Neutrophil (primary cell): ENCODE data around the gene KMT2B.
A peak's percentile ranks its signal among the peaks of the same experiment; 100 is the strongest.

Source experiments
- H3K27ac ChIP-seq: fragments of 200-600 bp; sonication (generic); 2 replicates; pipeline ENCODE4 v1.5.1; 2016; ENCODE audit warnings: mild to moderate bottlenecking, moderate library complexity
- H3K27me3 ChIP-seq: fragments of 200-600 bp; sonication (generic); 2 replicates; pipeline ENCODE4 v1.6.0; 2016; ENCODE audit warnings: mild to moderate bottlenecking
- H3K36me3 ChIP-seq: fragments of 200-600 bp; sonication (generic); 2 replicates; pipeline ENCODE4 v1.5.1; 2017
- H3K4me1 ChIP-seq, 2 experiments: fragments of 200-600 bp in 1 of 2; sonication (generic) in 1 of 2; 1 replicate in 1 of 2; 2 replicates in 1 of 2; pipeline versions ENCODE4 v1.5.1 to v1.6.1; 2013 to 2016; ENCODE audit warnings: low read depth in 1 of 2, low read length in 1 of 2, mild to moderate bottlenecking in 1 of 2, moderate library complexity in 1 of 2; ENCODE audit not compliant: control insufficient read depth in 1 of 2, insufficient read depth in 1 of 2
- H3K4me3 ChIP-seq, 2 experiments: fragments of 200-600 bp in 1 of 2; sonication (generic) in 1 of 2; 1 replicate in 1 of 2; 2 replicates in 1 of 2; pipeline ENCODE4 v1.5.1; 2013 to 2016; ENCODE audit warnings: low read depth in 1 of 2, low read length in 1 of 2, mild to moderate bottlenecking in 1 of 2, moderate library complexity in 1 of 2
- H3K9me3 ChIP-seq: fragments of 200-600 bp; sonication (generic); 2 replicates; pipeline ENCODE4 v1.5.1; 2016
- CTCF ChIP-seq: fragments of 200-600 bp; sonication (generic); IDR thresholded peaks from 2 replicates; pipeline ENCODE4 v1.5.1; 2016; ENCODE audit warnings: antibody characterized with exemption

The KMT2B gene

GRCh38 chr19:35775046-35775297, 57.2 kb downstream of the KMT2B start:
- H3K9me3 ChIP-seq, result no peaks in the 10 kb centered on the region
- H3K4me3 ChIP-seq, result peak overlapping the region; percentile 74 to 93
- H3K4me1 ChIP-seq, result peaks cover 15 to 19% of the 10 kb centered on the region in 2 experiments
- TF ChIP-seq CTCF, result no peak
- H3K36me3 ChIP-seq, result peaks cover 25% of the 10 kb centered on the region
- H3K27ac ChIP-seq, result peak overlapping the region; percentile 61
- no peaks in the 10 kb centered on the region for H3K27me3 ChIP-seq

- H3K27me3 ChIP-seq, result no peaks in the 10 kb centered on the region
- peak within 1 kb of the TSS; percentile 74 to 93 for H3K4me3 ChIP-seq
- TF ChIP-seq CTCF, result peak; percentile 49
- peak within 1 kb of the TSS; percentile 61 for H3K27ac ChIP-seq
- H3K36me3 ChIP-seq, result peaks cover 30% of the 10 kb centered on the region
- H3K4me1 ChIP-seq, result peaks cover 15 to 19% of the 10 kb centered on the region in 2 experiments
- H3K9me3 ChIP-seq, result no peaks in the 10 kb centered on the region
Measured at GRCh38 chr19:35775298-35776101, 57.7 kb downstream of the KMT2B start, which contains the start of gene ARHGAP33. ARHGAP33 (plus strand) TSS chr19:35775564; CDS start chr19:35775659, 95 bp downstream.

- no peak overlapping the region for H3K27ac ChIP-seq
- no peaks in the 10 kb centered on the region for H3K27me3 ChIP-seq
- peaks cover 15 to 19% of the 10 kb centered on the region in 2 experiments for H3K4me1 ChIP-seq
- peak overlapping the region; percentile 74 to 93 for H3K4me3 ChIP-seq
- H3K9me3 ChIP-seq, result no peaks in the 10 kb centered on the region
- peaks cover 37% of the 10 kb centered on the region for H3K36me3 ChIP-seq
- TF ChIP-seq CTCF, result no peak
Measured at GRCh38 chr19:35776102-35776788, 58.4 kb downstream of the KMT2B start.

- Histone ChIP-seq H3K9me3 (no peaks in the 10 kb centered on the region), H3K4me3 (no peak overlapping the region), H3K27me3 (no peaks in the 10 kb centered on the region), H3K4me1 (peaks cover 15 to 19% of the 10 kb centered on the region in 2 experiments), H3K27ac (no peak overlapping the region), H3K36me3 (peaks cover 48% of the 10 kb centered on the region)
- TF ChIP-seq CTCF, result no peak
Measured at GRCh38 chr19:35777086-35777841, 59.5 kb downstream of the KMT2B start.

GRCh38 chr19:35777961-35778360, 60.2 kb downstream of the KMT2B start:
- no peak for TF ChIP-seq CTCF
- Histone ChIP-seq H3K4me3 (no peak overlapping the region), H3K9me3 (no peaks in the 10 kb centered on the region), H3K27me3 (no peaks in the 10 kb centered on the region), H3K36me3 (peaks cover 55% of the 10 kb centered on the region), H3K27ac (no peak overlapping the region), H3K4me1 (peaks cover 15 to 19% of the 10 kb centered on the region in 2 experiments)
